Stomach smooth muscle (tissue), 2 donors: ENCODE measurements around the gene CHRNA4.

Experiments
- H3K27ac ChIP-seq: one replicate; pipeline ENCODE4 v1.7.0; 2013; ENCODE audit warnings: mild to moderate bottlenecking, low read length, inconsistent platforms
- H3K27me3 ChIP-seq, 2 donors: one replicate each; pipeline ENCODE4 v1.7.0; 2013; ENCODE audit warnings: low read length in 2 of 2; ENCODE audit not compliant: insufficient read depth in 2 of 2, control insufficient read depth in 1 of 2
- H3K36me3 ChIP-seq, 2 donors: one replicate each; pipeline ENCODE4 v1.7.0; 2013; ENCODE audit warnings: low read length in 2 of 2; ENCODE audit not compliant: control insufficient read depth in 2 of 2, insufficient read depth in 2 of 2
- H3K4me1 ChIP-seq: one replicate; pipeline ENCODE4 v1.7.0; 2013; ENCODE audit warnings: low read length; ENCODE audit not compliant: control insufficient read depth, insufficient read depth
- H3K4me3 ChIP-seq, 2 donors: one replicate each; pipeline ENCODE4 v1.7.0; 2013; ENCODE audit warnings: low read length in 2 of 2
- H3K9ac ChIP-seq, 2 donors: one replicate each; pipeline ENCODE4 v1.7.0; 2013; ENCODE audit warnings: low read length in 2 of 2, mild to moderate bottlenecking in 1 of 2
- H3K9me3 ChIP-seq, 2 donors: one replicate each; pipeline ENCODE4 v1.7.0; 2013; ENCODE audit warnings: low read length in 2 of 2; ENCODE audit not compliant: control insufficient read depth in 2 of 2
- donor health status: healthy.
- donor health status: Pancreatic carcinoma.

The CHRNA4 gene

DNA sequence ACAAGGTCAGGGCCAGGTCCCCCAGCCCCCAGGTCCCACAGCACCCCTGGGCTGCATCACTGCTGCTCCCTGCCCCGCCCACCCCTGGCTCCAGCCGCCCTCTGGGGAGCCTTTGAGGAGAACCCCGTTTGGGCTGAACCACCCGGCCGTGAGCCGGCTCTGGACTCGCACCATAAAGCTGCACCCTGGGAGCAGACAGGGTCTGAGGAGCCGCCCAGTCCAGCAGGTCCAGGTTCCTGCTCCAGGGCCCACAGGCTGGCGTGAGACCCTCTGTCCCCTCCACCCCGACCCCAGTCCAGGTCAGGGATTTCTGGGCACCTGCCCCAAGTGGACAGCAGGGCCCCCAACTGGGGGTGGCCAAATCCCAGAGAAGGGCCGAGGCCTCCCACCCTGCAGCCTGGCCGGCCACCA is 8.3 kb downstream of the CHRNA4 start:
- Histone ChIP-seq H3K4me3 (no peak overlapping the region), H3K36me3 (no peaks in the 10 kb centered on the region), H3K27me3 (peaks cover 6% of the 10 kb centered on the region in 2 donors), H3K27ac (no peak overlapping the region), H3K9me3 (no peaks in the 10 kb centered on the region), H3K4me1 (no peaks in the 10 kb centered on the region), H3K9ac (no peak overlapping the region)

DNA sequence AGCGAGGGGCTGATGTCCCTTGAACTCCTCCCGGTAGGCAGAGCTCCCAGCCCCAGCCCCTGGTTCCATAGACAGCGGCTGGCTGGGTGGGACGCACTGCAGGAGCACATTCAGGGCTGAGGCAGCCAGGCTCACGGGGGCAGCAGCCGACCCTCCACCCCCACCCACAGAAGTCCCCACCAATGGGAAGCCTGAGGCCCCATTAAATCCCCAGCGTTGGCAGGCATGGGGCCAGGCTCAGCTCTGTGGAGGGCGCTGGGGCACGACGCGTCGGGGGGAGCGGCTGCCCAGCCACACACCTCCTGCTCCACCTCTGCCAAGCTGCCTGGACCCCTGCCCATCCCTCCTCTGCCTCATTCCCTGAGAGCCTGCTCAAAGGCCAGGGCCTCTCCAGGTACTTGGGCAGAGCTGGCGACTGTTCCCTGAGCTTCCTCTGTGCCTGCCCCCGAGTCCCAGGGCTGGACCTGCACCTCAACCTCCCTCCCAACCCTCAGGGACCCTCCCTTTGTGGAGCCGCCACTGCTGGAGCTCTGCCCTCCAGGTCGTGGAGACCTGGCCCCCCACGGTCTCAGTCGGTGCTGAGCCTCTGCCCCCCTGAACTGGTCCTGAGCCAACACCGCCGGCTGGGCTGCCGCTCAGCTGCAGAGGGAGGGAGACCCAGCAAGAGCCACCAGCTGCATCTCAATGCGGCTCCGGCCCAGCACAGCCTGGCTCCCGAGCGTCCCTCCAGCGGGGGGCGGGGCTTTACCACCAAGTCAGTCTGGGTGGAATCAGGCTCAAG is 9.1 kb downstream of the CHRNA4 start:
- H3K4me1 ChIP-seq = no peaks in the 10 kb centered on the region
- H3K9me3 ChIP-seq = no peaks in the 10 kb centered on the region
- no peaks in the 10 kb centered on the region for H3K36me3 ChIP-seq
- no peak overlapping the region for H3K4me3 ChIP-seq
- peaks cover 5 to 6% of the 10 kb centered on the region in 2 donors for H3K27me3 ChIP-seq
- no peak overlapping the region for H3K27ac ChIP-seq
- no peak overlapping the region for H3K9ac ChIP-seq

DNA sequence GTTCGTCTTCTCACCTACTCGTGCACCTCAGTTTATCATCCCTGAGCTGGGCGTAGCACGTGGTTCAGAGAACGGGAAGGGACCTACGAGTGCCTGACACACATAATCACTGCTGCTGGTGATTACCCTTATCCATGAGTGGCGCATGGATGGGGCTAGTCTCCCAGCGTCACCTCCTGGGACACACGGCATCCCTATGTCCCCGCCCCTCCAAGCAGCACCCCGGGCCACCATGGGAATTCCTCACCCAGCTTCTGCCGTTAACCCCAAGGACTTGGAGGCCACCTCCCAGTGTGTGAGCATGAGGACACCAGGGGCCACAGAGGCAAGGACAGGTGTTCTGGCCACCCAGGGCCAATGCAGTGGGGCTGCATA is 9.8 kb downstream of the CHRNA4 start:
- H3K9me3 ChIP-seq = no peaks in the 10 kb centered on the region
- H3K36me3 ChIP-seq = no peaks in the 10 kb centered on the region
- H3K4me3 ChIP-seq = no peak overlapping the region
- H3K4me1 ChIP-seq = no peaks in the 10 kb centered on the region
- no peak overlapping the region for H3K9ac ChIP-seq
- no peak overlapping the region for H3K27ac ChIP-seq
- H3K27me3 ChIP-seq = peaks cover 5 to 6% of the 10 kb centered on the region in 2 donors

DNA sequence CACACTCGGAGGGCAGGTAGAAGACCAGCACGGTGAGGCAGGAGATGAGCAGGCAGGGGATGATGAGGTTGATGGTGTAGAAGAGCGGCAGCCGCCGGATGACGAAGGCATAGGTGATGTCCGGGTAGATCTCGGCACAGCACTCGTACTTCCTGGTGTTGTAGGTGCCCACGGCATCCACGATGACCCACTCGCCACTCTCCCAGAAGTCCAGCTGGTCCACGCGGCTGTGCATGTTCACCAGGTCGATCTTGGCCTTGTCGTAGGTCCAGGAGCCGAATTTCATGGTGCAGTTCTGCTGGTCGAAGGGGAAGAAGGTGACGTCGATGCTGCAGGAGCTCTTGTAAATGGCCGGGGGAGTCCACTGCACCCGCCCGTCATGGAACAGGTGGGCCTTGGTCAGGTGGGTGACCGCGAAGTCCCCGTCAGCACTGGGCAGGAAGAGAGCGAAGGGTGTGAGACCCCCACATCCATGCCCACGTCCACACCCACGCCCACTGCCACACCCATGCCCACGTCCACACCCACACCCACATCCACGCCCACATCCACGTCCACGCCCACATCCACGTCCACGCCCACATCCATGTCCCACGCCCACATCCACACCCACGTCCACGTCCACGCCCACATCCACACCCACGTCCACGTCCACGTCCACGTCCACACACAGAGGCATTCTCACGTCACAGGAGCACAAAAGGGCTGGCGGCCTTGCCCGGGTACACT is 10.4 kb downstream of the CHRNA4 start:
- Histone ChIP-seq H3K27me3 (peaks cover 4 to 7% of the 10 kb centered on the region in 2 donors), H3K9me3 (no peaks in the 10 kb centered on the region), H3K9ac (no peak overlapping the region), H3K4me1 (peaks cover 3% of the 10 kb centered on the region), H3K36me3 (no peaks in the 10 kb centered on the region), H3K4me3 (no peak overlapping the region), H3K27ac (no peak overlapping the region)

DNA sequence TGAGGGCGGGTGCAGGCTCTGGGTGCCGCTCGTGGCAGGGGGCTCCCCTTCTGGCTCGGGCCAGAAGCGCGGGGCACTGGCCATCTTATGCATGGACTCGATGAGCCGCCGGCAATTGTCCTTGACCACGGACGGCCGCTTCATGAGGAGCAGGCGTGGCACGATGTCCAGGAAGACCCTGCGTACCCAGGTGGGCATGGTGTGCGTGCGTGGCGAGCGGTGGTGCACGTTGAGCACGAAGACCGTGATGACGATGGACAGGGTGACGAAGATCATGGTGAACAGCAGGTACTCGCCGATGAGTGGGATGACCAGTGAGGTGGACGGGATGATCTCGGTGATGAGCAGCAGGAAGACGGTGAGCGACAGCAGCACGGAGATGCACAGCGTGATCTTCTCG is 11.0 kb downstream of the CHRNA4 start:
- Histone ChIP-seq H3K4me1 (peaks cover 7% of the 10 kb centered on the region), H3K9me3 (no peaks in the 10 kb centered on the region), H3K36me3 (no peaks in the 10 kb centered on the region), H3K9ac (no peak overlapping the region), H3K4me3 (no peak overlapping the region), H3K27ac (no peak overlapping the region), H3K27me3 (peaks cover 4 to 7% of the 10 kb centered on the region in 2 donors)

DNA sequence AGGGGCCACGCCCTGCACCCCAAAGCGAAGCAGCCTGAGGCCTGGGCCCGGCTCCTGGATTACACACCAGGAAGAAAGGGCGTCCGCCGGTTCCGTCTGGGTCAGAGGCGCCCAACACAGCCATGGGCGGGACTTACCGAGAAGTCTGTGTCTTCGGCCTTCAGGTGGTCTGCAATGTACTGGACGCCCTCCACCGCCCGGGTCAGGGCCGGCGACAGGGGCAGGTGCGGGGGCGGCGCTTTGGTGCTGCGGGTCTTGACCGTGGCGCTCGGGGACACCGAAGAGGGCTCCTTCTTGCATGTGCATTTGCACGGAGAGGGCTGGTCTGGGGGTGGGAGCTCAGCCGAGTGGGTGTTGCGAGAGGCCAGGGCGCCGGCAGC is 11.6 kb downstream of the CHRNA4 start:
- no peak overlapping the region for H3K4me3 ChIP-seq
- no peaks in the 10 kb centered on the region for H3K36me3 ChIP-seq
- peaks cover 7% of the 10 kb centered on the region for H3K4me1 ChIP-seq
- H3K27me3 ChIP-seq = peaks cover 4% of the 10 kb centered on the region in 2 donors
- no peak overlapping the region for H3K9ac ChIP-seq
- H3K9me3 ChIP-seq = no peaks in the 10 kb centered on the region
- no peak overlapping the region for H3K27ac ChIP-seq

DNA sequence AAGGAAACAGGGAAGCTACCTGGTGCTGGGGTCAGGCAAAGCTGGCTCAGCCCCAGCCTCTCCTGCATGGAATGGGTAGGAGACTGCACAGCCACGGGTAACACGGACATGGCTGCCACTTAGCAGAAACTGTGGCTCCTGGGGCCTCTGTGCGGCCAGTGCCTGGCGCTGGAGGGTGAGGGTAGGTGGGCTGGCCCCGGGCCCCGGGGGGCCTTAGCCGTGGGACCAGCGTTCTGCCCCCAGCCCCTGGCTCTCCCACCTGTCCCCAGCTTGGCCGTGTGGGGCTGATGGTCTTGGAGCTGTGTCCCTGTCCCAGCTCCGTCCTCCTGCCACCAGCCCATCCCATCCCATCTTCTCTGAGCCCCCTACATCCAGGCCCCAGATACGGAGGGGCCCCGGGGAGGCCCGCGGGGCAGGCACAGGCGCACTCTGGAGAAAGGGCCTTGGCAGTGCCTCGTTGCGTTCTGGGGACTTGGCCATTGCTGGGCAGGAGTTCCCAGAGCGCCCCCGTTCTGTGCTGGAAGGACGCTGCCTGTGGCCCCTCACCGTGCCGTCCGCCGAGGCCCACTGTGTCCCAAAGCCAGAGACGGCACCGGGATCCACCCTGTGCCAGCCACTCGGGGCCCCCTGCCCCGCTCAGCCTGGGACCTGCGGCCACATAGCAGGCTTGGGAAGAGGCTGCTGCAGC is 12.2 kb downstream of the CHRNA4 start:
- Histone ChIP-seq H3K9ac (no peak overlapping the region), H3K27ac (no peak overlapping the region), H3K4me1 (peaks cover 7% of the 10 kb centered on the region), H3K4me3 (no peak overlapping the region), H3K36me3 (no peaks in the 10 kb centered on the region), H3K27me3 (peaks cover 4% of the 10 kb centered on the region in 2 donors), H3K9me3 (no peaks in the 10 kb centered on the region)

DNA sequence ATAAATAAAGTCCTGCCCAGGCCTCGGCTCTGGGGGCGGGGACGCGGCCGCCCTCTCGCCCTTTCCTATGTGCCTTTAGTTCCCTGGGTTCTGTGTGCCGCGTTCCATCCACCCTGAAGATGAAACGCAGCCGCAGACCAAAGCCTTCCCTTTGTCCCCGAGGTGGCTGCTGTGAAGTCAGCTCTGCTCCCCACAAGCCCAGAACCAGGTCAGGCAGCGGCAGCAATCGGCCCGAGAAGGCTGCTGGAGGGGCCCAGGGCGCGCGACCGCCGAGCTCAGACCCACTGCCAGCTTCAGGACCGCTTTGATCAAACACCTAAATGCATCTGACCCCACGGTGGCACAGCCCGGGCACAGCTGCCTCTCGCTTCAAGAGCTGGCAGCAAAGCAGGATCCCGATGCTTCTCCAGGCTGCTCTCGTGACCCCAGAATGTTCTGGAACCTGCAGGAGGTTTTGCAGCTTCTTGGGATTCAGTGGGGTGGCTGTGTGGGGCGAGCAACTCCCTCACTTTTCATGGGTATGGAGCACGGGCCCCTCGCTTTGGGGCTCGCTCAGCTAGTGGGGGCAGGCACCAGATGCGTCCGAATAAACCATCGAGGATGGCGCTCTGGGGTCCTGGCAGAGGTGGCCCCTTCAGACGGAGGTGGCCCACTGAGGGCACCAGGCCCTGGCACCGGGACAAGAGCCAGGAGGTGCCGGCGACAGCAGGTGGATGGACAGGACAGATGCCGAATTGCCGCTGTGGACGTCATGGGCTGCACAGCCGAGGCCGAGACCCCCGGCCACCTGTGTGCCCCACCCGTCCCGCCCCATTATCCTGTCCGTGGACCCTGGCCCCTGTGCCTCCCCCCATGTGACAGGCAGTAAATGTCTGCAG is 13.0 kb downstream of the CHRNA4 start:
- Histone ChIP-seq H3K4me1 (peaks cover 7% of the 10 kb centered on the region), H3K27ac (no peak overlapping the region), H3K27me3 (peaks cover 4% of the 10 kb centered on the region in 2 donors), H3K4me3 (no peak overlapping the region), H3K9me3 (no peaks in the 10 kb centered on the region), H3K9ac (no peak overlapping the region), H3K36me3 (no peaks in the 10 kb centered on the region)

DNA sequence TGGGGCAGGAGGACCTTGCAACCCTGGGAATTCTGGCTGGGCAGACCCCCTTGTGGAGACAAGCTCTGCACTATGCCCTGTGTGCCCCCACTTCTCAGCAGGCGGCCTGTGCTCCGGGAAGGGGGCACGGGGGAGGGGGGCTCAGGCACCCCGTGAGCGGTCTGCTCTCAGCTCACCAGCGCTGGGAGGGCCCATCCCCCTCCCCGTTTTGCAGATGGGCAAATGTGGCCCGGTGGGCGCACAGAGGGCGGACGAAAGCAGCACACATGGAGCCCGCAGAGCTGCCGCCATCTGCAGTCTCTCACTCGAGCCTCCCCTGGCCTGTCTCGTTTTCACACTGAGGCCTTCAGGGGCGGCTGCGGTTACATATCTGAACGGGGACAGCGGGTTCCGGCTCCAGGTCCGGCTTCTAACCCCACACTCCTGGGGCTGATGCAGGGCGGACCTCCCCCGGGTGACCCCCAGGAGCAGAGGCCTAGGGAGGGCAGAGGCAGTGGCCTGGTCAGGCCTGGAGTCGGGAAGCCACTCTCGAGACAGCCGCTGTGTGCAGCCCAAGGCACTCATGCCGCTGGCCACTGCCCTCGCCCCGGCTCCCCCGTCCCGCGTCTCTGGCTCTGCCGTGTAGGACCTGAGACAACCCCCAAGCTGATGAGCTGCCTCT is 13.9 kb downstream of the CHRNA4 start:
- H3K9me3 ChIP-seq = no peaks in the 10 kb centered on the region
- no peak overlapping the region for H3K9ac ChIP-seq
- no peak overlapping the region for H3K4me3 ChIP-seq
- no peak overlapping the region for H3K27ac ChIP-seq
- no peaks in the 10 kb centered on the region for H3K36me3 ChIP-seq
- H3K4me1 ChIP-seq = peaks cover 7% of the 10 kb centered on the region
- peaks cover 0 to 4% of the 10 kb centered on the region in 2 donors for H3K27me3 ChIP-seq
